Liver (tissue), 9 donors: Measurements from ENCODE around the gene ACAN. TPM values are rescaled to one million over a fixed set of nuclear protein-coding genes. Genes with fewer than 3 reads are reported as not detected.

Experiments used
- DNase-seq: peaks from one replicate; pipeline ENCODE4 v3.0.0-alpha.2; 2017; ENCODE audit warnings: low spot score
- H3K27ac ChIP-seq, 2 donors: one replicate each; pipeline ENCODE4 v1.7.0; 2013; ENCODE audit warnings: inconsistent platforms in 2 of 2, low read length in 2 of 2, control low read depth in 1 of 2, low read depth in 1 of 2, mild to moderate bottlenecking in 1 of 2
- H3K27me3 ChIP-seq, 4 donors: one replicate each; pipeline versions ENCODE4 v1.6.1 to v1.7.0; 2013; ENCODE audit warnings: low read length in 3 of 4, inconsistent platforms in 1 of 4, mild to moderate bottlenecking in 1 of 4, moderate library complexity in 1 of 4; ENCODE audit not compliant: control insufficient read depth in 4 of 4, insufficient read depth in 4 of 4
- H3K36me3 ChIP-seq, 4 donors: one replicate each; pipeline versions ENCODE4 v1.6.1 to v1.7.0; 2013; ENCODE audit warnings: low read length in 3 of 4, mild to moderate bottlenecking in 3 of 4, low read depth in 1 of 4, moderate library complexity in 1 of 4; ENCODE audit not compliant: control insufficient read depth in 4 of 4, insufficient read depth in 3 of 4
- H3K4me1 ChIP-seq, 4 donors: one replicate each; pipeline versions ENCODE4 v1.6.1 to v1.7.0; 2013; ENCODE audit warnings: low read length in 3 of 4, mild to moderate bottlenecking in 3 of 4, moderate library complexity in 1 of 4; ENCODE audit not compliant: control insufficient read depth in 4 of 4, insufficient read depth in 4 of 4
- H3K4me3 ChIP-seq, 3 donors: one replicate each; pipeline versions ENCODE4 v1.6.1 to v1.7.0; 2013; ENCODE audit warnings: low read length in 3 of 3, control low read depth in 1 of 3, low read depth in 1 of 3, mild to moderate bottlenecking in 1 of 3
- H3K9ac ChIP-seq, 2 donors: one replicate each; pipeline ENCODE4 v1.7.0; 2013; ENCODE audit warnings: low read length in 2 of 2, mild to moderate bottlenecking in 2 of 2, moderate library complexity in 2 of 2, control low read depth in 1 of 2, low read depth in 1 of 2
- H3K9me3 ChIP-seq, 4 donors: one replicate each; pipeline versions ENCODE4 v1.6.1 to v1.7.0; 2013; ENCODE audit warnings: low read length in 3 of 4; ENCODE audit not compliant: control insufficient read depth in 4 of 4
- EGR1 ChIP-seq, 2 donors: IDR thresholded peaks; 2 replicates each; pipeline ENCODE4 v1.6.1; 2016 to 2018; ENCODE audit warnings: antibody characterized with exemption in 2 of 2, low read depth in 2 of 2
- FOXA1 ChIP-seq: IDR thresholded peaks from 2 replicates; pipeline ENCODE4 v1.6.1; 2016; ENCODE audit warnings: antibody characterized with exemption
- FOXA2 ChIP-seq: IDR thresholded peaks from 2 replicates; pipeline ENCODE4 v1.6.1; 2016; ENCODE audit warnings: antibody characterized with exemption
- GABPA ChIP-seq, 2 donors: IDR thresholded peaks in 1 of 2; conservative IDR thresholded peaks in 1 of 2; 2 replicates each; pipeline ENCODE4 v1.6.1; 2016; ENCODE audit warnings: antibody characterized with exemption in 2 of 2, mild to moderate bottlenecking in 1 of 2, moderate library complexity in 1 of 2
- HNF4A ChIP-seq, 2 donors: conservative IDR thresholded peaks; 2 replicates each; pipeline ENCODE4 v1.6.1; 2016; ENCODE audit warnings: antibody characterized with exemption in 2 of 2, mild to moderate bottlenecking in 2 of 2
- HNF4G ChIP-seq: IDR thresholded peaks from 2 replicates; pipeline ENCODE4 v1.6.1; 2016; ENCODE audit warnings: antibody characterized with exemption
- JUND ChIP-seq, 2 donors: IDR thresholded peaks; 2 replicates each; pipeline ENCODE4 v1.6.1; 2016; ENCODE audit warnings: antibody characterized with exemption in 2 of 2
- MAX ChIP-seq: IDR thresholded peaks from 2 replicates; pipeline ENCODE4 v1.6.1; 2016; ENCODE audit warnings: antibody characterized with exemption
- NR2F2 ChIP-seq: IDR thresholded peaks from 2 replicates; pipeline ENCODE4 v1.6.1; 2016; ENCODE audit warnings: antibody characterized with exemption
- RAD21 ChIP-seq, 2 donors: IDR thresholded peaks; 2 replicates each; pipeline ENCODE4 v1.6.1; 2016; ENCODE audit warnings: antibody characterized with exemption in 2 of 2, mild to moderate bottlenecking in 2 of 2
- RXRA ChIP-seq, 2 donors: IDR thresholded peaks; 2 replicates each; pipeline ENCODE4 v1.6.1; 2017 to 2018; ENCODE audit warnings: antibody characterized with exemption in 2 of 2, mild to moderate bottlenecking in 1 of 2
- SP1 ChIP-seq: IDR thresholded peaks from 2 replicates; pipeline ENCODE4 v1.6.1; 2018; ENCODE audit warnings: antibody characterized with exemption, mild to moderate bottlenecking
- TAF1 ChIP-seq: conservative IDR thresholded peaks from 2 replicates; pipeline ENCODE4 v1.6.1; 2016; ENCODE audit warnings: antibody characterized with exemption, mild to moderate bottlenecking
- YY1 ChIP-seq: IDR thresholded peaks from 2 replicates; pipeline ENCODE4 v1.6.1; 2016; ENCODE audit warnings: antibody characterized with exemption, mild to moderate bottlenecking
- ZBTB33 ChIP-seq: IDR thresholded peaks from 2 replicates; pipeline ENCODE4 v1.6.1; 2016; ENCODE audit warnings: antibody characterized with exemption
- WGBS: extraction: QIAGEN DNeasy Blood & Tissue Kit; methylation state at CpG from one replicate; pipeline ENCODE4 v1.1.7; 2013; 5-methylcytosine and 5-hydroxymethylcytosine counted together
- polyA plus RNA-seq, 2 donors: library from polyadenylated mRNA; stranded (reverse) in 1 of 2; unstranded in 1 of 2; fragments of 200-250 nt in 1 of 2; fragments of >200 nt in 1 of 2; fragmentation: Nextera tagmentation in 1 of 2; extraction: Ambion mirVana in 1 of 2; gene quantifications; one replicate each; pipeline versions ENCODE4 v1.2.1 to v1.2.3, GENCODE V29; 2013 to 2015
- total RNA-seq, 2 donors: library from RNA; depleted of rRNA; stranded (reverse); fragments of >200 nt; gene quantifications; one replicate each; pipeline ENCODE4 v1.2.3, GENCODE V29; 2014
- TF ChIP-seq, protein P1 (sequence below): IDR thresholded peaks from 2 replicates; pipeline ENCODE4 v1.6.1; 2016; ENCODE audit warnings: antibody characterized with exemption, mild to moderate bottlenecking
- TF ChIP-seq, protein P2 (sequence below): IDR thresholded peaks from 2 replicates; pipeline ENCODE4 v1.6.1; 2016; ENCODE audit warnings: antibody characterized with exemption
- TF ChIP-seq, protein P3 (sequence below): fragments of 150-350 bp; IDR thresholded peaks from 2 replicates; pipeline ENCODE4 v1.5.1; 2017; ENCODE audit warnings: improper control_type of control experiment, low read depth, low read length; ENCODE audit not compliant: missing input control
- donor health status: healthy.
- donor health status: healthy.
- donor health status: healthy.
- donor health status: healthy.
- donor health status: healthy.

Gene ACAN
- total and polyA plus RNA-seq, 4 donors = under 0.01 to 0.05 (median under 0.01) TPM; not detected in 1

- no peak for TF ChIP-seq TAF1
- TF ChIP-seq NR2F2 = no peak
- TF ChIP-seq RAD21 (IDR thresholded peaks at IDR 0.05) = no peak
- no peak for TF ChIP-seq FOXA2
Measured at GRCh38 chr15:88896333-88897033, 93.2 kb downstream of the ACAN start (continued).

GRCh38 chr15:88897142-88897455 is 93.9 kb downstream of the ACAN start:
- no peaks in the 10 kb centered on the region for H3K9me3 ChIP-seq
- no peak for DNase-seq
- H3K4me3 ChIP-seq = no peak overlapping the region
- 37% methylated on average over 8 of the region's 8 CpGs for WGBS
- TF ChIP-seq GABPA (IDR thresholded peaks at IDR 0.05 in 1 of 2, conservative IDR thresholded peaks at IDR 0.05 in 1 of 2) (no peak), EGR1 (IDR thresholded peaks at IDR 0.05; ENCODE audit: low read depth in 2 of 2) (no peak), FOXA2 (no peak), MAX (no peak), JUND (IDR thresholded peaks at IDR 0.05) (no peak), YY1 (no peak), HNF4G (no peak), RXRA (IDR thresholded peaks at IDR 0.05) (no peak), RAD21 (IDR thresholded peaks at IDR 0.05) (no peak), TAF1 (no peak), NR2F2 (no peak), SP1 (no peak), ZBTB33 (no peak), HNF4A (conservative IDR thresholded peaks at IDR 0.05) (no peak), FOXA1 (no peak)
- TF ChIP-seq, protein P1, sequence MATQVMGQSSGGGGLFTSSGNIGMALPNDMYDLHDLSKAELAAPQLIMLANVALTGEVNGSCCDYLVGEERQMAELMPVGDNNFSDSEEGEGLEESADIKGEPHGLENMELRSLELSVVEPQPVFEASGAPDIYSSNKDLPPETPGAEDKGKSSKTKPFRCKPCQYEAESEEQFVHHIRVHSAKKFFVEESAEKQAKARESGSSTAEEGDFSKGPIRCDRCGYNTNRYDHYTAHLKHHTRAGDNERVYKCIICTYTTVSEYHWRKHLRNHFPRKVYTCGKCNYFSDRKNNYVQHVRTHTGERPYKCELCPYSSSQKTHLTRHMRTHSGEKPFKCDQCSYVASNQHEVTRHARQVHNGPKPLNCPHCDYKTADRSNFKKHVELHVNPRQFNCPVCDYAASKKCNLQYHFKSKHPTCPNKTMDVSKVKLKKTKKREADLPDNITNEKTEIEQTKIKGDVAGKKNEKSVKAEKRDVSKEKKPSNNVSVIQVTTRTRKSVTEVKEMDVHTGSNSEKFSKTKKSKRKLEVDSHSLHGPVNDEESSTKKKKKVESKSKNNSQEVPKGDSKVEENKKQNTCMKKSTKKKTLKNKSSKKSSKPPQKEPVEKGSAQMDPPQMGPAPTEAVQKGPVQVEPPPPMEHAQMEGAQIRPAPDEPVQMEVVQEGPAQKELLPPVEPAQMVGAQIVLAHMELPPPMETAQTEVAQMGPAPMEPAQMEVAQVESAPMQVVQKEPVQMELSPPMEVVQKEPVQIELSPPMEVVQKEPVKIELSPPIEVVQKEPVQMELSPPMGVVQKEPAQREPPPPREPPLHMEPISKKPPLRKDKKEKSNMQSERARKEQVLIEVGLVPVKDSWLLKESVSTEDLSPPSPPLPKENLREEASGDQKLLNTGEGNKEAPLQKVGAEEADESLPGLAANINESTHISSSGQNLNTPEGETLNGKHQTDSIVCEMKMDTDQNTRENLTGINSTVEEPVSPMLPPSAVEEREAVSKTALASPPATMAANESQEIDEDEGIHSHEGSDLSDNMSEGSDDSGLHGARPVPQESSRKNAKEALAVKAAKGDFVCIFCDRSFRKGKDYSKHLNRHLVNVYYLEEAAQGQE = no peak
- TF ChIP-seq, protein P2, sequence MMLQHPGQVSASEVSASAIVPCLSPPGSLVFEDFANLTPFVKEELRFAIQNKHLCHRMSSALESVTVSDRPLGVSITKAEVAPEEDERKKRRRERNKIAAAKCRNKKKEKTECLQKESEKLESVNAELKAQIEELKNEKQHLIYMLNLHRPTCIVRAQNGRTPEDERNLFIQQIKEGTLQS = no peak
- TF ChIP-seq, protein P3, sequence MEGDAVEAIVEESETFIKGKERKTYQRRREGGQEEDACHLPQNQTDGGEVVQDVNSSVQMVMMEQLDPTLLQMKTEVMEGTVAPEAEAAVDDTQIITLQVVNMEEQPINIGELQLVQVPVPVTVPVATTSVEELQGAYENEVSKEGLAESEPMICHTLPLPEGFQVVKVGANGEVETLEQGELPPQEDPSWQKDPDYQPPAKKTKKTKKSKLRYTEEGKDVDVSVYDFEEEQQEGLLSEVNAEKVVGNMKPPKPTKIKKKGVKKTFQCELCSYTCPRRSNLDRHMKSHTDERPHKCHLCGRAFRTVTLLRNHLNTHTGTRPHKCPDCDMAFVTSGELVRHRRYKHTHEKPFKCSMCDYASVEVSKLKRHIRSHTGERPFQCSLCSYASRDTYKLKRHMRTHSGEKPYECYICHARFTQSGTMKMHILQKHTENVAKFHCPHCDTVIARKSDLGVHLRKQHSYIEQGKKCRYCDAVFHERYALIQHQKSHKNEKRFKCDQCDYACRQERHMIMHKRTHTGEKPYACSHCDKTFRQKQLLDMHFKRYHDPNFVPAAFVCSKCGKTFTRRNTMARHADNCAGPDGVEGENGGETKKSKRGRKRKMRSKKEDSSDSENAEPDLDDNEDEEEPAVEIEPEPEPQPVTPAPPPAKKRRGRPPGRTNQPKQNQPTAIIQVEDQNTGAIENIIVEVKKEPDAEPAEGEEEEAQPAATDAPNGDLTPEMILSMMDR = no peak
- H3K4me1 ChIP-seq = peaks cover 0 to 16% (median 10%) of the 10 kb centered on the region in 4 donors
- H3K9ac ChIP-seq = no peak overlapping the region
- no peak overlapping the region for H3K27ac ChIP-seq
- H3K36me3 ChIP-seq = no peaks in the 10 kb centered on the region
- peaks cover 0 to 12% (median 2%) of the 10 kb centered on the region in 4 donors for H3K27me3 ChIP-seq
